Measurements from ENCODE around the gene EPS8. TPM values are rescaled to one million over a fixed set of nuclear protein-coding genes. Genes with fewer than 3 reads are reported as not detected.

The EPS8 gene
- total and polyA plus RNA-seq, 2 experiments from 2014 or later = 43.1 to 83.2 TPM

- WGBS (ENCODE audit: low lambda C conversion rate, missing lambda C conversion rate) = 59% methylated on average over 5 of the region's 6 CpGs
- no peak overlapping the region for H3K27ac ChIP-seq
Measured at GRCh38 chr12:15581006-15581405, 208.2 kb downstream of the EPS8 start.

GRCh38 chr12:15580431-15580830 is 208.8 kb downstream of the EPS8 start:
- 82% methylated on average over 1 of the region's 1 CpG for WGBS (ENCODE audit: low lambda C conversion rate, missing lambda C conversion rate)

More at GRCh38 chr12:15581006-15581405, 208.2 kb downstream of the EPS8 start:
- no peak for TF ChIP-seq EZH2phosphoT487 (IDR thresholded peaks at IDR 0.05; ENCODE audit: low read depth, severe bottlenecking, unreplicated experiment)
- TF ChIP-seq, protein P1, sequence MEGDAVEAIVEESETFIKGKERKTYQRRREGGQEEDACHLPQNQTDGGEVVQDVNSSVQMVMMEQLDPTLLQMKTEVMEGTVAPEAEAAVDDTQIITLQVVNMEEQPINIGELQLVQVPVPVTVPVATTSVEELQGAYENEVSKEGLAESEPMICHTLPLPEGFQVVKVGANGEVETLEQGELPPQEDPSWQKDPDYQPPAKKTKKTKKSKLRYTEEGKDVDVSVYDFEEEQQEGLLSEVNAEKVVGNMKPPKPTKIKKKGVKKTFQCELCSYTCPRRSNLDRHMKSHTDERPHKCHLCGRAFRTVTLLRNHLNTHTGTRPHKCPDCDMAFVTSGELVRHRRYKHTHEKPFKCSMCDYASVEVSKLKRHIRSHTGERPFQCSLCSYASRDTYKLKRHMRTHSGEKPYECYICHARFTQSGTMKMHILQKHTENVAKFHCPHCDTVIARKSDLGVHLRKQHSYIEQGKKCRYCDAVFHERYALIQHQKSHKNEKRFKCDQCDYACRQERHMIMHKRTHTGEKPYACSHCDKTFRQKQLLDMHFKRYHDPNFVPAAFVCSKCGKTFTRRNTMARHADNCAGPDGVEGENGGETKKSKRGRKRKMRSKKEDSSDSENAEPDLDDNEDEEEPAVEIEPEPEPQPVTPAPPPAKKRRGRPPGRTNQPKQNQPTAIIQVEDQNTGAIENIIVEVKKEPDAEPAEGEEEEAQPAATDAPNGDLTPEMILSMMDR (IDR thresholded peaks at IDR 0.05; ENCODE audit: poor library complexity) = no peak
- TF ChIP-seq EZH2 (IDR thresholded peaks at IDR 0.05; ENCODE audit: borderline replicate concordance) = no peak
- Histone ChIP-seq H3K79me2 (no peaks in the 10 kb centered on the region), H3K9me2 (replicated peaks; ENCODE audit: insufficient read depth) (no peaks in the 10 kb centered on the region), H2AFZ (no peak overlapping the region), H3K27me3 (no peaks in the 10 kb centered on the region), H3K36me3 (replicated peaks; ENCODE audit: insufficient read depth, low read depth) (no peaks in the 10 kb centered on the region), H3K4me3 (no peak overlapping the region), H3K4me2 (no peak overlapping the region), H4K20me1 (ENCODE audit: insufficient read depth, poor library complexity, severe bottlenecking) (no peaks in the 10 kb centered on the region), H3K4me1 (ENCODE audit: insufficient read depth) (no peaks in the 10 kb centered on the region), H3K9me3 (ENCODE audit: low read depth) (no peaks in the 10 kb centered on the region)
- no peak for DNase-seq (ENCODE audit: low spot score)

DNA sequence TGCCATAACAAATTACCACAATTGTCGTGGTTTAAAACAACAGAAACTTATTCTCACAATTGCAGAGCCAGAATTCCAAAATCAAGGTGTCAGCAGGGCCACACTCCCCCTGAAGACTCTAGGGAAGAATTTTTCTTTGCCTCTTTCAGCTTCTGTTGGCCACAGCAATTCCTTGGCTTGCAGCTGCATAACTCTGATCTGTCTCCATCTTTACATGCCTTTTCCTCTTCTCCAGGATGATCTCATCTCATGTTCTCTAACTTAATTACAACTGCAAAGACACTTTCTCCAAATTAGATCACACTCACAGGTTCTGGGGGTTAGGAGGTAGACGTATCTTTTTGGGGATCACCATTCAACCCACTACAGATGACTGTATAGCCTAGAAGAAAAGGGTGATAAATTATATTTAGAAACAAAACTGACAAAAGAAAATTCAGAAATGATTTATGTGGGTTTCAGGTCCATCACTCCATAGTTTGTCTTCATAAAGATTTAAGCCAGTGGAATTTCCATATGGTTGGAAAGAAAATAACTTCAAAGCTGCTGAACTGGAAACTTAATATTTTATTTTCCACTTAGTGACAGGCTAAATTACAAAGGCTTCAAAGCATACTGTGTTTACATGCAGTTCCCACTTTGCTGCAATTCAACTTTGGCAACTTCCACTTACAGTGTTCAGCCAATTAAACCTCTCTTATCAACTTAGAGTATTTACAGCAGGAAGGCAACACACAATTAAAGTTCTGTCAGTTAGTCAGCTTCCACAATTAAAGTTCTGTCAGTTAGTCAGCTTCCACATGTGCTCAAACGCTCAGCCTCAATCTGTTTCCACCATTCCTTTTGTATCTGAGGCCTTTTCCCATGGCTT is 213.3 kb downstream of the EPS8 start:
- 75% methylated on average over 3 of the region's 3 CpGs for WGBS (ENCODE audit: low lambda C conversion rate, missing lambda C conversion rate)
- no peak overlapping the region for H2AFZ ChIP-seq

More at GRCh38 chr12:15580431-15580830, 208.8 kb downstream of the EPS8 start:
- Histone ChIP-seq H4K20me1 (ENCODE audit: insufficient read depth, poor library complexity, severe bottlenecking) (no peaks in the 10 kb centered on the region), H2AFZ (no peak overlapping the region), H3K79me2 (no peaks in the 10 kb centered on the region), H3K4me2 (no peak overlapping the region), H3K4me3 (no peak overlapping the region), H3K9me2 (replicated peaks; ENCODE audit: insufficient read depth) (no peaks in the 10 kb centered on the region), H3K27me3 (no peaks in the 10 kb centered on the region), H3K27ac (no peak overlapping the region), H3K4me1 (ENCODE audit: insufficient read depth) (no peaks in the 10 kb centered on the region), H3K36me3 (replicated peaks; ENCODE audit: insufficient read depth, low read depth) (no peaks in the 10 kb centered on the region), H3K9me3 (ENCODE audit: low read depth) (no peaks in the 10 kb centered on the region)
- TF ChIP-seq, protein P1 (IDR thresholded peaks at IDR 0.05; ENCODE audit: poor library complexity) = no peak
- TF ChIP-seq EZH2 (IDR thresholded peaks at IDR 0.05; ENCODE audit: borderline replicate concordance) (no peak), EZH2phosphoT487 (IDR thresholded peaks at IDR 0.05; ENCODE audit: low read depth, severe bottlenecking, unreplicated experiment) (no peak)
- DNase-seq (ENCODE audit: low spot score) = no peak

More for the DNA sequence above, 213.3 kb downstream of the EPS8 start:
- no peak overlapping the region for H3K4me2 ChIP-seq
- peaks cover under 1% of the 10 kb centered on the region for H3K4me1 ChIP-seq (ENCODE audit: insufficient read depth)
- DNase-seq (ENCODE audit: low spot score) = no peak
- no peak overlapping the region for H3K4me3 ChIP-seq
- H3K36me3 ChIP-seq (replicated peaks; ENCODE audit: insufficient read depth, low read depth) = no peaks in the 10 kb centered on the region
- H4K20me1 ChIP-seq (ENCODE audit: insufficient read depth, poor library complexity, severe bottlenecking) = no peaks in the 10 kb centered on the region
- H3K9me2 ChIP-seq (replicated peaks; ENCODE audit: insufficient read depth) = no peaks in the 10 kb centered on the region
- no peaks in the 10 kb centered on the region for H3K79me2 ChIP-seq
- no peak overlapping the region for H3K27ac ChIP-seq
- no peaks in the 10 kb centered on the region for H3K27me3 ChIP-seq
- TF ChIP-seq EZH2phosphoT487 (IDR thresholded peaks at IDR 0.05; ENCODE audit: low read depth, severe bottlenecking, unreplicated experiment) = no peak
- no peak for TF ChIP-seq EZH2 (IDR thresholded peaks at IDR 0.05; ENCODE audit: borderline replicate concordance)
- TF ChIP-seq, protein P1 (IDR thresholded peaks at IDR 0.05; ENCODE audit: poor library complexity) = no peak
- H3K9me3 ChIP-seq (ENCODE audit: low read depth) = no peaks in the 10 kb centered on the region
